Measurements from ENCODE around the gene CROCC2. TPM values are rescaled to one million over a fixed set of nuclear protein-coding genes. Genes with fewer than 3 reads are reported as not detected.

CROCC2 gene
- total and polyA plus RNA-seq, 2 of the 13 experiments (the other 11 are each of a cell fraction or from before 2014, with no cell fraction given) = not detected

GRCh38 chr2:240959941-240960308 is 53.8 kb downstream of the CROCC2 start (continued):
- TF ChIP-seq, protein P1, sequence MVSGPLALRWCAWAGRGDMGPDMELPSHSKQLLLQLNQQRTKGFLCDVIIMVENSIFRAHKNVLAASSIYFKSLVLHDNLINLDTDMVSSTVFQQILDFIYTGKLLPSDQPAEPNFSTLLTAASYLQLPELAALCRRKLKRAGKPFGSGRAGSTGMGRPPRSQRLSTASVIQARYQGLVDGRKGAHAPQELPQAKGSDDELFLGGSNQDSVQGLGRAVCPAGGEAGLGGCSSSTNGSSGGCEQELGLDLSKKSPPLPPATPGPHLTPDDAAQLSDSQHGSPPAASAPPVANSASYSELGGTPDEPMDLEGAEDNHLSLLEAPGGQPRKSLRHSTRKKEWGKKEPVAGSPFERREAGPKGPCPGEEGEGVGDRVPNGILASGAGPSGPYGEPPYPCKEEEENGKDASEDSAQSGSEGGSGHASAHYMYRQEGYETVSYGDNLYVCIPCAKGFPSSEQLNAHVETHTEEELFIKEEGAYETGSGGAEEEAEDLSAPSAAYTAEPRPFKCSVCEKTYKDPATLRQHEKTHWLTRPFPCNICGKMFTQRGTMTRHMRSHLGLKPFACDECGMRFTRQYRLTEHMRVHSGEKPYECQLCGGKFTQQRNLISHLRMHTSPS (CRISPR knock-in tag; IDR thresholded peaks at IDR 0.05; ENCODE audit: low read depth) = no peak
- TF ChIP-seq ZNF644 (CRISPR knock-in tag; IDR thresholded peaks at IDR 0.05; ENCODE audit: low read depth) (no peak), ZSCAN5A (CRISPR knock-in tag; IDR thresholded peaks at IDR 0.05; ENCODE audit: borderline replicate concordance) (no peak), ZNF18 (CRISPR knock-in tag; IDR thresholded peaks at IDR 0.05; ENCODE audit: insufficient replicate concordance) (no peak), ZNF598 (CRISPR knock-in tag; IDR thresholded peaks at IDR 0.05; ENCODE audit: borderline replicate concordance) (peak; percentile 82; the same call in 1 of the 2 replicates), ZNF784 (CRISPR knock-in tag; IDR thresholded peaks at IDR 0.05; ENCODE audit: borderline replicate concordance) (no peak), FOXK2 (IDR thresholded peaks at IDR 0.05) (no peak), TMF1 (CRISPR knock-in tag; IDR thresholded peaks at IDR 0.05; ENCODE audit: low read depth) (0 out of 2 replicates have a peak, but pooled peaks have one; percentile 27), ZNF337 (CRISPR knock-in tag; IDR thresholded peaks at IDR 0.05; ENCODE audit: borderline replicate concordance, low read depth) (0 out of 2 replicates have a peak, but pooled peaks have one; percentile 8), KLF16 (CRISPR knock-in tag; IDR thresholded peaks at IDR 0.05) (no peak), ZEB1 (IDR thresholded peaks at IDR 0.05; ENCODE audit: insufficient replicate concordance, low read depth) (peak; percentile 5), ZNF350 (CRISPR knock-in tag; IDR thresholded peaks at IDR 0.05; ENCODE audit: borderline replicate concordance, low read depth) (peak; percentile 11), ZNF629 (CRISPR knock-in tag; conservative IDR thresholded peaks at IDR 0.05) (no peak), THAP9 (CRISPR knock-in tag; IDR thresholded peaks at IDR 0.05; ENCODE audit: borderline replicate concordance) (peak; percentile 74), ZFP90 (CRISPR knock-in tag; IDR thresholded peaks at IDR 0.05; ENCODE audit: borderline replicate concordance) (no peak), REXO4 (CRISPR knock-in tag; IDR thresholded peaks at IDR 0.05; ENCODE audit: borderline replicate concordance) (0 out of 2 replicates have a peak, but pooled peaks have one; percentile 32), SP2 (CRISPR knock-in tag; IDR thresholded peaks at IDR 0.05) (no peak), RBM39 (IDR thresholded peaks at IDR 0.05; ENCODE audit: low read depth, low read length, poor library complexity, severe bottlenecking) (no peak)

All from HepG2 (cell line).